H9 (cell line): Measurements from ENCODE around the gene SEMA4D. TPM values are rescaled to one million over a fixed set of nuclear protein-coding genes. Genes with fewer than 3 reads are reported as not detected.
A peak's percentile ranks its signal among the peaks of the same experiment; 100 is the strongest.

Source experiments
- DNase-seq: peaks from one replicate; pipeline ENCODE4 v3.0.0-alpha.2; 2017
- H2AFZ ChIP-seq: one replicate; pipeline ENCODE4 v1.6.1; 2013; ENCODE audit warnings: mild to moderate bottlenecking, low read length, control low read depth, moderate library complexity
- H2AK5ac ChIP-seq: 2 replicates; pipeline ENCODE4 v1.6.1; 2013; ENCODE audit warnings: low read length, control low read depth, mixed read lengths; ENCODE audit not compliant: insufficient read length
- H2BK120ac ChIP-seq: one replicate; pipeline ENCODE4 v1.6.1; 2013; ENCODE audit warnings: low read depth, mild to moderate bottlenecking, low read length, control low read depth, inconsistent platforms; ENCODE audit not compliant: poor library complexity, severe bottlenecking
- H2BK12ac ChIP-seq: 2 replicates; pipeline ENCODE4 v1.6.1; 2013; ENCODE audit warnings: low read length, control low read depth, mixed read lengths, low read depth; ENCODE audit not compliant: insufficient read length
- H2BK15ac ChIP-seq: 2 replicates; pipeline ENCODE4 v1.6.1; 2013; ENCODE audit warnings: low read depth, low read length, control low read depth
- H2BK20ac ChIP-seq: one replicate; pipeline ENCODE4 v1.6.1; 2013; ENCODE audit warnings: low read depth, mild to moderate bottlenecking, low read length, control low read depth, inconsistent platforms; ENCODE audit not compliant: poor library complexity, severe bottlenecking
- H2BK5ac ChIP-seq: 2 replicates; pipeline ENCODE4 v1.6.1; 2013; ENCODE audit warnings: low read length, control low read depth, mixed read lengths; ENCODE audit not compliant: insufficient read length
- H3K14ac ChIP-seq: 2 replicates; pipeline ENCODE4 v1.6.1; 2013; ENCODE audit warnings: low read length, control low read depth; ENCODE audit not compliant: insufficient read depth
- H3K18ac ChIP-seq: 2 replicates; pipeline ENCODE4 v1.6.1; 2013; ENCODE audit warnings: low read depth, mild to moderate bottlenecking, mixed read lengths, low read length, control low read depth; ENCODE audit not compliant: insufficient read length
- H3K23ac ChIP-seq: 2 replicates; pipeline ENCODE4 v1.6.1; 2013; ENCODE audit warnings: low read length, control low read depth, mixed read lengths, low read depth; ENCODE audit not compliant: insufficient read length
- H3K23me2 ChIP-seq: 2 replicates; pipeline ENCODE4 v1.6.1; 2013; ENCODE audit warnings: low read depth, mild to moderate bottlenecking, mixed read lengths, low read length, control low read depth; ENCODE audit not compliant: insufficient read length, poor library complexity, severe bottlenecking
- H3K27ac ChIP-seq: 2 replicates; pipeline ENCODE4 v1.5.1; 2013; ENCODE audit warnings: low read length, control low read depth, mixed read lengths, low read depth; ENCODE audit not compliant: insufficient read length
- H3K27me3 ChIP-seq: 2 replicates; pipeline ENCODE4 v1.6.1; 2013; ENCODE audit warnings: low read length, control low read depth, inconsistent platforms; ENCODE audit not compliant: insufficient read depth
- H3K4ac ChIP-seq: 2 replicates; pipeline ENCODE4 v1.6.1; 2013; ENCODE audit warnings: low read depth, mild to moderate bottlenecking, control low read depth, inconsistent platforms, low read length, moderate library complexity
- H3K4me1 ChIP-seq: 2 replicates; pipeline ENCODE4 v1.6.1; 2013; ENCODE audit warnings: low read length, control low read depth, inconsistent platforms; ENCODE audit not compliant: insufficient read depth
- H3K4me2 ChIP-seq: 2 replicates; pipeline ENCODE4 v1.6.1; 2013; ENCODE audit warnings: low read length, control low read depth, mixed read lengths; ENCODE audit not compliant: insufficient read length, insufficient read depth
- H3K56ac ChIP-seq: 2 replicates; pipeline ENCODE4 v1.6.1; 2013; ENCODE audit warnings: low read depth, mild to moderate bottlenecking, mixed read lengths, low read length, control low read depth; ENCODE audit not compliant: insufficient read length
- H3K79me1 ChIP-seq: 2 replicates; pipeline ENCODE4 v1.6.1; 2013; ENCODE audit warnings: low read depth, mild to moderate bottlenecking, moderate library complexity, low read length, control low read depth, inconsistent platforms; ENCODE audit not compliant: insufficient read depth, poor library complexity, severe bottlenecking
- H3K79me2 ChIP-seq: 2 replicates; pipeline ENCODE4 v1.6.1; 2013; ENCODE audit warnings: low read length, control low read depth, inconsistent platforms; ENCODE audit not compliant: insufficient read depth
- H3K9ac ChIP-seq: 2 replicates; pipeline ENCODE4 v1.6.1; 2013; ENCODE audit warnings: low read length, control low read depth, mixed read lengths; ENCODE audit not compliant: insufficient read length; ENCODE audit errors: extremely low read depth
- H3K9me3 ChIP-seq: one replicate; pipeline ENCODE4 v1.6.1; 2013; ENCODE audit warnings: low read depth, low read length, inconsistent platforms; ENCODE audit not compliant: control insufficient read depth
- H3T11ph ChIP-seq: one replicate; pipeline ENCODE4 v1.6.1; 2013; ENCODE audit warnings: mild to moderate bottlenecking, low read length, control low read depth, inconsistent platforms
- H4K20me1 ChIP-seq: one replicate; pipeline ENCODE4 v1.6.1; 2013; ENCODE audit not compliant: control insufficient read depth, insufficient read length, insufficient read depth
- H4K5ac ChIP-seq: 2 replicates; pipeline ENCODE4 v1.6.1; 2013; ENCODE audit warnings: low read depth, mild to moderate bottlenecking, mixed read lengths, low read length, control low read depth; ENCODE audit not compliant: insufficient read length
- H4K8ac ChIP-seq: replicated peaks from 2 replicates; pipeline ENCODE4 v1.6.1; 2013; ENCODE audit warnings: low read length, control low read depth, mixed read lengths, low read depth; ENCODE audit not compliant: insufficient read length
- H4K91ac ChIP-seq: 2 replicates; pipeline ENCODE4 v1.6.1; 2013; ENCODE audit warnings: low read depth, mild to moderate bottlenecking, moderate library complexity, mixed read lengths, low read length, control low read depth; ENCODE audit not compliant: insufficient read length
- H3K27ac Mint-ChIP-seq, 3 experiments: 2 replicates in 2 of 3; 3 replicates in 1 of 3; pipeline ENCODE4 v1.8.0; 2020 to 2021; ENCODE audit warnings: mixed read lengths in 3 of 3, mild to moderate bottlenecking in 1 of 3, moderate library complexity in 1 of 3
- H3K27me3 Mint-ChIP-seq: 2 replicates; pipeline ENCODE4 v1.8.0; 2021; ENCODE audit warnings: low read depth, mild to moderate bottlenecking, moderate library complexity, mixed read lengths
- H3K36me3 Mint-ChIP-seq, 3 experiments: 2 replicates in 2 of 3; 3 replicates in 1 of 3; pipeline ENCODE4 v1.8.0; 2020 to 2021; ENCODE audit warnings: low read depth in 3 of 3, mixed read lengths in 3 of 3; ENCODE audit not compliant: insufficient read depth in 1 of 3
- H3K4me1 Mint-ChIP-seq, 2 experiments: 2 replicates each; pipeline ENCODE4 v1.8.0; 2020; ENCODE audit warnings: mixed read lengths in 2 of 2
- H3K4me3 Mint-ChIP-seq, 2 experiments: 2 replicates in 1 of 2; 3 replicates in 1 of 2; pipeline ENCODE4 v1.8.0; 2020 to 2021; ENCODE audit warnings: mild to moderate bottlenecking in 2 of 2, mixed read lengths in 2 of 2, moderate library complexity in 1 of 2
- H3K9me3 Mint-ChIP-seq, 2 experiments: 2 replicates in 1 of 2; 3 replicates in 1 of 2; pipeline ENCODE4 v1.8.0; 2020; ENCODE audit warnings: mild to moderate bottlenecking in 2 of 2, mixed read lengths in 2 of 2, moderate library complexity in 1 of 2
- WGBS: extraction: QIAGEN DNeasy Blood & Tissue Kit; methylation state at CpG from one replicate; pipeline ENCODE4 v1.1.7; 2013; ENCODE audit warnings: missing lambda C conversion rate, low lambda C conversion rate, mixed read lengths; ENCODE audit not compliant: insufficient read length; ENCODE audit errors: extremely low coverage; 5-methylcytosine and 5-hydroxymethylcytosine counted together
- total RNA-seq: library from RNA; stranded (reverse); gene quantifications from 2 replicates; pipeline ENCODE4 v1.2.1, GENCODE V29; 2021
- TF ChIP-seq, protein P1 (sequence below): fragments of 200-600 bp; sonication (generic); conservative IDR thresholded peaks from 3 replicates; pipeline ENCODE4 v1.8.0; 2021; ENCODE audit warnings: antibody characterized with exemption, mild to moderate bottlenecking

Gene SEMA4D
- total RNA-seq, 1 experiment from 2014 or later: 47.2 TPM

DNA sequence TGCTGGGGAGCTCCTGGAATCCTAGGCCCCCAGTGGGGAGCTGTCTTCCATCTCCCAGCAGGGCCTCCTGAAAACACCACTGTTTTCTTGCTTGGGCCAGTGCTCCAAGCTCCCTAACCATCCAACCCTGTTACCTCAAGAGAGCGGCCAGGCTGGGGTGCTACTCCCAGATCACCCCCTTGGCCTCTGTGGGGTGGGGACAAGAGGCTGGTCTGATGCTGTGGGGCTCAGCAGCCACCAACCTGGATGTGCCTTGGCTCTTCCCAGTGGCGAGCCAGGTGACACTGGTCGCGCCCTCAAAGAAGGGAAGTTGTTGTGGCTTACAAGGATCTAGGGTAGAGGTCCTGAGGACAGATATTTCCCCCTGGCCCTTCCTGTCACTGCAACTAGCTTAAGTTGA, 130.6 kb downstream of the SEMA4D start:
- H3K79me1 ChIP-seq: no peaks in the 10 kb centered on the region
- no peak overlapping the region for H3K23ac ChIP-seq
- no peaks in the 10 kb centered on the region for H3K9me3 ChIP-seq
- no peak overlapping the region for H2BK15ac ChIP-seq
- no peak overlapping the region for H3T11ph ChIP-seq
- H3K4me2 ChIP-seq: no peak overlapping the region
- H3K18ac ChIP-seq: no peak overlapping the region
- WGBS: no CpG with 5 or more reads among the region's 4 CpGs
- no peak overlapping the region for H4K5ac ChIP-seq
- H2BK12ac ChIP-seq: no peak overlapping the region
- H3K4me1 Mint-ChIP-seq: no peaks in the 10 kb centered on the region
- H2BK5ac ChIP-seq: no peak overlapping the region
- H3K27me3 ChIP-seq: no peaks in the 10 kb centered on the region
- no peak overlapping the region for H3K27ac ChIP-seq
- no peak overlapping the region for H2AFZ ChIP-seq
- peaks cover under 1 to 2% (median 1%) of the 10 kb centered on the region in 3 experiments; a peak in 4 of 7 replicates for H3K36me3 Mint-ChIP-seq
- H3K4ac ChIP-seq: no peak overlapping the region
- no peak overlapping the region for H2BK120ac ChIP-seq
- no peak for DNase-seq
- no peak overlapping the region for H2BK20ac ChIP-seq
- no peaks in the 10 kb centered on the region for H3K79me2 ChIP-seq
- H3K56ac ChIP-seq: no peak overlapping the region
- 0 out of 7 replicates have a peak overlapping the region, but pooled peaks of 1 of the 3 experiments have one; percentile 18 for H3K27ac Mint-ChIP-seq
- H4K8ac ChIP-seq: no peak overlapping the region
- TF ChIP-seq, protein P1, sequence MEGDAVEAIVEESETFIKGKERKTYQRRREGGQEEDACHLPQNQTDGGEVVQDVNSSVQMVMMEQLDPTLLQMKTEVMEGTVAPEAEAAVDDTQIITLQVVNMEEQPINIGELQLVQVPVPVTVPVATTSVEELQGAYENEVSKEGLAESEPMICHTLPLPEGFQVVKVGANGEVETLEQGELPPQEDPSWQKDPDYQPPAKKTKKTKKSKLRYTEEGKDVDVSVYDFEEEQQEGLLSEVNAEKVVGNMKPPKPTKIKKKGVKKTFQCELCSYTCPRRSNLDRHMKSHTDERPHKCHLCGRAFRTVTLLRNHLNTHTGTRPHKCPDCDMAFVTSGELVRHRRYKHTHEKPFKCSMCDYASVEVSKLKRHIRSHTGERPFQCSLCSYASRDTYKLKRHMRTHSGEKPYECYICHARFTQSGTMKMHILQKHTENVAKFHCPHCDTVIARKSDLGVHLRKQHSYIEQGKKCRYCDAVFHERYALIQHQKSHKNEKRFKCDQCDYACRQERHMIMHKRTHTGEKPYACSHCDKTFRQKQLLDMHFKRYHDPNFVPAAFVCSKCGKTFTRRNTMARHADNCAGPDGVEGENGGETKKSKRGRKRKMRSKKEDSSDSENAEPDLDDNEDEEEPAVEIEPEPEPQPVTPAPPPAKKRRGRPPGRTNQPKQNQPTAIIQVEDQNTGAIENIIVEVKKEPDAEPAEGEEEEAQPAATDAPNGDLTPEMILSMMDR: no peak
- H3K4me1 ChIP-seq: no peaks in the 10 kb centered on the region
- no peaks in the 10 kb centered on the region for H3K23me2 ChIP-seq
- H2AK5ac ChIP-seq: no peak overlapping the region
- H3K9ac ChIP-seq: no peak overlapping the region
- no peak overlapping the region; the same call in 1 of the 2 replicates for H3K14ac ChIP-seq
- no peaks in the 10 kb centered on the region for H3K9me3 Mint-ChIP-seq
- no peaks in the 10 kb centered on the region for H4K20me1 ChIP-seq
- peaks cover 1% of the 10 kb centered on the region; the same call in 1 of the 2 replicates for H3K27me3 Mint-ChIP-seq
- H4K91ac ChIP-seq: no peak overlapping the region
- H3K4me3 Mint-ChIP-seq: no peak overlapping the region
